Inflammatory macrophage (primary cell): ENCODE results near the gene MAFG.

Experiments
- DNase-seq, 2 donors: peaks; one replicate each; pipeline ENCODE4 v3.0.0-alpha.2; 2020 to 2022

MAFG gene

GRCh38 chr17:81890447-81891302 lies 36.9 kb downstream of the MAFG start:
- peak; percentile 28 to 53 for DNase-seq

GRCh38 chr17:81889602-81890001 lies 37.9 kb downstream of the MAFG start:
- no peak for DNase-seq

GRCh38 chr17:81888988-81889595 lies 38.4 kb downstream of the MAFG start:
- DNase-seq = no peak

- DNase-seq = no peak
Measured at GRCh38 chr17:81888105-81888987, 39.2 kb downstream of the MAFG start.

GRCh38 chr17:81885869-81886548 lies 41.5 kb downstream of the MAFG start:
- peak in 1 of 2 donors; percentile 29 for DNase-seq

GRCh38 chr17:81885454-81885853 lies 42.1 kb downstream of the MAFG start:
- DNase-seq = no peak

GRCh38 chr17:81884968-81885367 lies 42.6 kb downstream of the MAFG start:
- no peak for DNase-seq

- no peak for DNase-seq
Measured at GRCh38 chr17:81884520-81884919, 43.0 kb downstream of the MAFG start.

- DNase-seq = no peak
Measured at GRCh38 chr17:81879121-81879520, 48.4 kb downstream of the MAFG start.

- no peak for DNase-seq
Measured at GRCh38 chr17:81878294-81878693, 49.2 kb downstream of the MAFG start.

GRCh38 chr17:81877569-81877968 lies 50.0 kb downstream of the MAFG start:
- DNase-seq = no peak

- peak; percentile 95 to 97 for DNase-seq
Measured at GRCh38 chr17:81871387-81872230, 55.9 kb downstream of the MAFG start.

- no peak for DNase-seq
Measured at GRCh38 chr17:81870981-81871386, 56.6 kb downstream of the MAFG start, which contains the start of gene ARHGDIA. Gene ARHGDIA (minus strand): TSS chr17:81871337. CDS start chr17:81869930, 1,407 bp downstream.

GRCh38 chr17:81870131-81870980 lies 57.2 kb downstream of the MAFG start:
- DNase-seq = peak; percentile 54 to 72

- DNase-seq = peak in 1 of 2 donors; percentile 11
Measured at GRCh38 chr17:81869221-81870130, 58.1 kb downstream of the MAFG start.

- DNase-seq = no peak
Measured at GRCh38 chr17:81868674-81869220, 58.8 kb downstream of the MAFG start.
